HG02763 (cell line): ENCODE measurements around the gene GADD45G.

Experiments used
- ATAC-seq: cut with Tn5 transposase; IDR thresholded peaks from one replicate; pipeline ENCODE4 v1.9.1; 2021; ENCODE audit warnings: mild to moderate bottlenecking, moderate library complexity; ENCODE audit not compliant: unreplicated experiment

GADD45G gene, protein sequence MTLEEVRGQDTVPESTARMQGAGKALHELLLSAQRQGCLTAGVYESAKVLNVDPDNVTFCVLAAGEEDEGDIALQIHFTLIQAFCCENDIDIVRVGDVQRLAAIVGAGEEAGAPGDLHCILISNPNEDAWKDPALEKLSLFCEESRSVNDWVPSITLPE

DNA sequence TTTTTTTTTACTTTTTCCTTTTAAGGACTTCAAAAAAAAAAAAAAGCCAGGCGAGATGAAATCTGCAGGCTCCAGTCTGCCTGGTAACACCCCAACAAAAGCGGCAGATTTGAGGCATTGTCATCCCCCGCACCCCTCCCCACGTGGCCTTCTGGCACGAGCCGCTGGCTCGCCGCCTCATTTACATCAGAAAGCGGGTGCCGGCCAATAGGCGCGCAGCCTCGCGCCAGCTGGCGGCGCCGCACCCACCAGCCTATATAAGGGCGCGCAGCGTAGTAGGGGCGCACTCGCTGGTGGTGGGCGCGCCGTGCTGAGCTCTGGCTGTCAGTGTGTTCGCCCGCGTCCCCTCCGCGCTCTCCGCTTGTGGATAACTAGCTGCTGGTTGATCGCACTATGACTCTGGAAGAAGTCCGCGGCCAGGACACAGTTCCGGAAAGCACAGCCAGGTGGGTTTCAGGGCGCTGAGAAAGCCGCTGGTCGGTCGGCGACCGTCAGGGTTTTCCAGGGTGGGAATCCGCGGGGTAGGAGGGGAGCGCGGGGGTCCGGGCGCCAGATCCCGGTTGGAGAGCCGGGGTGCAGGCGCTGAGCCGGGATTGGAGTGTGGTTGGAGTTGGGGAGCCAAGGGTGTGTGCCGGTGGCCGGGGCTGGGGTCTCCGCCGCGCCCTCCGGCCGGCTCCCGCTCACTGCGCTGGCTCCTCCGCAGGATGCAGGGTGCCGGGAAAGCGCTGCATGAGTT is at the start of gene GADD45G:
Gene GADD45G, plus strand, starts transcription at position 284 of the 736 bp plus-strand sequence. Its CDS starts 110 bp downstream, at position 394.
- ATAC-seq = peak; percentile 47

DNA sequence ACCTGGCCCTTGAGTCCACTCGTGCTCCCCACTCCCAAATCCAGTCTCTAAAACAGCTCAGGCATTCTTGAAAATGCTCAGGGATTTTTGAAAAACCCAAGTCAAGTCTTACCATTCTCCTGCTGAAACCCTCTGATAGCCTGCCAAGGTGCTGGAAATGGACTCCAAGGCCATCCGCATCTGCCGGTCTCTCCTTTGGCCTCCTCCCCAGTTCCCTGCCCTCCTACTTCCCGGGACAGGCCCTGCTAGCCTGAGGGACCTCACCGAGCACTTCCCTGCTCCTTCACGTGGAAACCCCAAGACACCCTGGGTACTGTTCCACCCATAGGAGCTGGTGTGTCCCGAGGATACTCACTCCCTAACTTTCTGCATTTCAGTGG is 49.8 kb upstream of the GADD45G start:
- ATAC-seq = no peak

- no peak for ATAC-seq
Observed at GRCh38 chr9:89555451-89556375, 49.1 kb upstream of the GADD45G start.

DNA sequence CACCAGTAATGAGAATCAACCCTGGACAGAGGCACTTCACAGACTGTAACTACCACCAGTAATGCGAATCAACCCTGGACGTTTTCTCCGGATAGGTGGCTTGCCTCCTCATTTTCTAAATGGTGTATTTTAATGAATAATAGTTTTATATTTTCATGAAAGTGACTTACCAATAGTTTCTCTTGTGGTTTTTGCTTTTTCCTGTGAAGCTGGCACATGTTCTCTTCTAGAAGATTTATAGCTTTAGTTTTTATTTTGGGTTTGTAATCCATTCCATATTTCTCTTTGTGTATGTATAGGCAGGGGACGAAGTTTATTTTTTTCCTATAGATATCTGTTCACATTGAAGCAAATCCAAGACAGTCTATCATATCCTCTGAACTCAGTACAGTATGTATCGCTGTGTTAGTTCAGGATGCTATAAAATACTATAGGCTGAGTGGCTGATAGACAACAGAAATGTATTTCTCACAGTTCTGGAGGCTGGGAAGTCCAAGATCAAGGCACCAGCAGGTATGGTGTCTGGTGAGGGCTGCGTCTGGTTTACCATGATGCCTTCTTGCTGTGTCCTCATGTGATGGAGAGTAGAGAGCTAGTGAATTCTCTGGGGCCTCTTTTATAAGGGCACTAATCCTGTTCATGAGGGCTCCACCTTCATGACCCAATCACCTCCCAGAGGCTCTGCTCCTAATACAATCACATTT is 46.5 kb upstream of the GADD45G start:
- no peak for ATAC-seq

- no peak for ATAC-seq
Observed at GRCh38 chr9:89558948-89559347, 45.9 kb upstream of the GADD45G start.

- no peak for ATAC-seq
Observed at GRCh38 chr9:89562186-89562814, 42.5 kb upstream of the GADD45G start.

DNA sequence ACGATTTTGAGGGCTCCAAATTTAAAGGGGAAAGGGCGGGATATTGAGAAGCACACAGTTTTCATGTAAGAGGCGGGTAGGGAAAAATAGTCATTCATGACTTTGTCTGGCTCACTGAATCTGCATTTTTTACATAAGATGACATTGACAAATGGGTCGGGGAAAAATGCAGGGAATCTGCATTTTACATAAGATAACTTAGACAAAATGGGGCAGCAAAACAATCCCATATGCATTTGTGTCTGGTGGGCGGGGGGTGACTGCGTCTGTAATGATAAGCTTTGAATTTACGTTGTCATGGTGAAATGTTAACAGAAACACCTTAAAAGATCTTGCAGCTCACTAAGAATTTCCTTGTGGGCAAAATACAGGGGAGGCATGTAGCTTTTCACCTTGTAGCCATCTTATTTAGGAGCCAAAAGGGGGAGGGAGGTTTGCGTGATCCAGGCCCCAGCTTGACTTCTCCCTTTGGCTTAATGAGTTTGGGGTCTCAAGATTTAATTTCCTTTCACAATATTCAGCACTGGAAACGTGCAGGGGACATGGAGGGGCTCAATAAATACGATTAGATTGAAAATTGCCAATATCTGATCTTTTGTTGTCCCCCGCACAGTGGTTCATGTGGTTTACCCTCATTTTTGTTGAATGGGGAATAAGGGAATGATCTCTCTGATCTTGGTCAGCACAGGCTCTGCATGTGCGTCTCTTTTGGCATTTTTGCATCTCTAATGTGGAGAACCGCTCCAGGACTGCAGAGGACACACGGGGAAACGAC is 41.1 kb upstream of the GADD45G start:
- no peak for ATAC-seq

- ATAC-seq = no peak
Observed at GRCh38 chr9:89564346-89564878, 40.4 kb upstream of the GADD45G start.

DNA sequence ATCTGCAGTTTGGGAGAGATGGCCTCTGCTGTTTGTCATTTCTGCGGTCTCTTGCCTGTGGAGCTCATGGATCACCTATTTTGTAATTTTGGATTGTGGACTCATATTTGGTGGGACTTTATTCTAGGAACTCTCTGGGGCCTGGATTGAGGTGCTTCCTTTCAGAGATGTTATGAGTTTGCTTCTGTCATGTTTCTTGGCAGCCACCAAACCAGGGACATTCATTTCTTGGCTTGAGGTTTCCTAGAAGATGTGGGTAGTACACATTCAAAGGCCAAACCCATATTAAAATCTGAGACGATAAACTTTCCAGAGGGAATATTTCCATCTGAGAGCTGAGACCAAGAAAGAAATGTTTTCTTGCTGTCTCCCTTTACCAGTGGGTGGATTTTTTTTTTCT is 37.2 kb upstream of the GADD45G start:
- no peak for ATAC-seq

DNA sequence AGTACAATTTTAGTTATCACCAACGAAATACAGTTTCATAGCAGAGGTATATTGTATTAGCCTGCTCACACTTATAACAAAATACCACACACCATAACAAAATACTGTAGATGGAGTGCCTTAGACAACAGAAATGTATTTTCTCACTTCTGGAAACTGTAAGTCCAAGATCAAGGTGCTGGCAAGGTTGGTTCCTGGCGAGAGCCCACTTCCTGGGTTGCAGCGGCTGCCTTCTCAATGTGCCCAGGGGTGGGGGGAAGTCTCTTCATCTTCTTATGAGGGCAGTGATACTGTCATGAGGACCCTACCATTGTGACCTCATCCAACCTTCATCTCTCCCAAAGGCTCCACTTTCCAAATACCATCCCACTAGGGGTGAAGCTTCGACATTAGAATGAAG is 30.5 kb upstream of the GADD45G start:
- ATAC-seq = no peak

DNA sequence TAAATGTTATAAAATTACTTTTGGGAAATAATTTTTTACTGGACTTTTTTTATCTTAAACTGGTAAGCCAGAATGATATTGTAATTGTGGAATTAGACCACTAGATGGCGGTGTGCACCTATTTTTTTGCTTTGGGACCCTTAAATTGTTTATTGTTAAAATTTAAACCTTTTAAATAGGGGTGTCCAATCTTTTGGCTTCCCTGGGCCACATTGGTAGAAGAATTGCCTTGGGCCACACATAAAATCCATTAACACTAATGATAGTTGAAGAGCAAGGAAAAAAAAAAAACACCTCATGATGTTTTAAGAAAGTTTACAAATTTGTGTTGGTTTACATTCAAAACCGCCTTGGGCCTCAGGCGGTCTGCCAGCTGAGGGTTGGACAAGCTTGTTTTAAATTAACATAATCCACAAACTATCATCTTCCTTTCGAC is 28.4 kb upstream of the GADD45G start:
- ATAC-seq = no peak

DNA sequence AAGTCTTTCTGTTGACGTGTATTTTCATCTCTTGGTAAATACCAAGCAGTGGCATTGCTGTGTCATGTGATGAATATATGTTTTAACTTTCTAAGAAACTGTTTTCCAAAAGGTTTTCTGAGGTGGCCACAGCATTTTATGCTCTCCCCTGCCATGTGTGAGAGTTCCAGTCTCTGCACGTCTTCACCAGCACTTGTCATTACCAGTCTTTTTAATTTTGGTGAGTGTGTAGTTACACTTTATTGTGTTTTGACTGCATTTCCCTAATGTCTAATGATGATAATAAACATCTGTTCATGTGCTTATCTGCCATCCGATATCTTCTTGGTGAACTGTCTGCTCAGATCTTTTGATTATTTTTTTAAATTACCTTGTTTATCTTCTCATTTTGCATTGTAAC is 27.4 kb upstream of the GADD45G start:
- no peak for ATAC-seq

GRCh38 chr9:89579741-89580385 is 24.9 kb upstream of the GADD45G start:
- ATAC-seq = no peak

DNA sequence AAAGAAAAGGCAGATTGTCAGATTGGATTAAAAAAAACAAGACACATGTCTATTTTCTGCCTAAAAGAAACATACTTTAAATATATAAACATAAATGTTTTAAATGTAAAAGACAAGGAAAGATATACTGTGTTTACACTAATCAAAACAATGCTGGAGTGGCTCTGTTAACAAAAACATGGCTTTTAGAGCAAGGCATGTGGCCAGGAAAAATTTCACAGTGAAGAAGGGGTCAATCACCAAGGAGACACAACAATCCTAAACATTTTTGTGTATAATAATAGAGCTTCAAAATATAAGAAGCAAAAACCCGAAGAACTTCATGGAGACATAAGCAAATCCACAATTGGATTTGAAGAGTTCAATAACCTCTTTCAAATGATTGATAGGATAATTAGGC is 18.5 kb upstream of the GADD45G start:
- no peak for ATAC-seq

- ATAC-seq = no peak
Observed at GRCh38 chr9:89588271-89588879, 16.4 kb upstream of the GADD45G start.

DNA sequence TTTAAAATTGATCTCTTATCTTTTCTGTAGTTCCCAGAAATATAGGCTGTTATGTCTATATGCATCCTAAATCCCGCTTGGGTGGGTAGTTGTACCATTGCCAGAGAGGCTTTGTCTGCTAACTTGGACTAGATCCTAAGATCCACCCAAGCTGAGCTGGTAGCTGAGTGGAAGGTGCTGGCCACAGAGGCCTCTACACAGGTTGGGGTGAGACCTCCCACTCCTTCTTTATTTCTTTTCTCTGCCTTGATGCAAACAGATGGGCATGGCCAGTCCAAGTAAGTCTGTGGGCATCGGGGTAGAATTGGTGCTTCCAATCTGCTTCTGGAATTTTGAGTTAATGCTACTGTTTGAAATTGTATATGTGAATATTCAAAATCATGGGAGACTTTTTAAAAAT is 14.4 kb upstream of the GADD45G start:
- ATAC-seq = no peak

DNA sequence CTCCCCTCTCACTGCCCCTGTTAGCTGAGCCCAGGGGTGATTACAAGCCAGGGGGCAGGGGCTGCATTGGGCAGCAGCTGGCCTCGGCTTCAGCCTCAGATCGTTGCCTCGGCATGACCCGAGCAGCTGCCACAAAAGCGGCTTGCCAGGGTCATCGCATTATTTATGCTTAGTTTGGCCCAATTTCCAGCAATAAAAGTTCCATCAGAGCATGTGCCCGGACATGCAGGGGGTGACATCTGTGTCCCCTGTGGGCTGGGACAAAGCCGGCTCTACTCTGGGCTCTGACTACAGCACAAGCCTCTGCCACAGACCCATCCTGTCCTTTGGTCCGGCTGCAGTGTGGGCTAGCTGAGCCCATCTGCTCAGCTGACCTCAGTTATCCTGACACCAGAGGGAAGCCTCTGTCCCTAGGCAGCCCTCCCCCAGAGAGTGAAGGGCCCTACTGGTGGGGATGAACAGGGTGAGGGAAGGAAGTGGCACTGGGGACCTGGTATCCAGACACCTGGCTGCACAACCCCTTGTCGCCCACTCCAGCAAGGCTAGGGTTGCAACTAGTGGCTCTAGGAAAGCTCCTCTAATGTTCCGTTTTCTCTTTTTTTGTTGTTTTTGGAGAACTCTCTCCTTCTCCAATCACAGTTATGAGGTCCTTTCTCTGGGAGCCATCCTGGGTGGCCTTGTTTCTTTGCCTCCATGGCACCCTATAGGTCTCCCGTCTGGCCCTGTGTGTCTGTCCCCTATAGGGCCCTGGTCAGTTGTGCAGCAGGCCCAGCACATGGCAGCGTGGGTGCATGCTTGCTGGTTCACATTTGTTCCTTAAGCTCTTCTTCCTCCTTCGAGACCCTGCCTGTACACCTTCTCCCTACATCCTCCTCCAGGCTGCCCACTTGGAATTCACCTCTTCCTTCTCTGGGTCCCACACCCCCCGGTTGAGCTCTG is 13.3 kb upstream of the GADD45G start:
- no peak for ATAC-seq
